ENCODE measurements around the gene HRAS. TPM values are rescaled to one million over a fixed set of nuclear protein-coding genes. Genes with fewer than 3 reads are reported as not detected.
A peak's percentile ranks its signal among the peaks of the same experiment; 100 is the strongest.

The HRAS gene
- total RNA-seq, 3 donors from 2014 or later, result 41.4 to 50.6 (median 50.1) TPM

GRCh38 chr11:539971-540481 lies 4.7 kb upstream of the HRAS start:
- ATAC-seq (no peak), DNase-seq (peak in 1 of 3 donors; percentile 48)
- intact Hi-C loops (cut with DNase I, micrococcal nuclease), result no loop called here

GRCh38 chr11:538431-539051 lies 3.2 kb upstream of the HRAS start:
- Histone ChIP-seq H3K36me3 (ENCODE audit: low read depth) (no peaks in the 10 kb centered on the region), H3K4me3 (no peak overlapping the region), H3K4me1 (ENCODE audit: low read depth) (peaks cover 20% of the 10 kb centered on the region), H3K9me3 (no peaks in the 10 kb centered on the region)
- TF ChIP-seq CTCF (IDR thresholded peaks at IDR 0.05), result no peak
- DNase-seq (peak in 1 of 3 donors; percentile 46), ATAC-seq (no peak)
- intact Hi-C loops (cut with DNase I, micrococcal nuclease), result no loop called here

More at GRCh38 chr11:539971-540481, 4.7 kb upstream of the HRAS start:
- Histone ChIP-seq H3K4me3 (no peak overlapping the region), H3K4me1 (ENCODE audit: low read depth) (peaks cover 14% of the 10 kb centered on the region), H3K36me3 (ENCODE audit: low read depth) (no peaks in the 10 kb centered on the region), H3K9me3 (no peaks in the 10 kb centered on the region)
- no peak for TF ChIP-seq CTCF (IDR thresholded peaks at IDR 0.05)

GRCh38 chr11:537622-538430 lies 2.5 kb upstream of the HRAS start:
- intact Hi-C loops (cut with DNase I, micrococcal nuclease), result no loop called here
- peaks cover 21% of the 10 kb centered on the region for H3K4me1 ChIP-seq (ENCODE audit: low read depth)
- H3K4me3 ChIP-seq, result no peak overlapping the region
- no peak for TF ChIP-seq CTCF (IDR thresholded peaks at IDR 0.05)
- DNase-seq, result peak in 2 of 3 donors; percentile 50 to 55
- ATAC-seq, result no peak
- no peaks in the 10 kb centered on the region for H3K9me3 ChIP-seq
- H3K36me3 ChIP-seq (ENCODE audit: low read depth), result no peaks in the 10 kb centered on the region

GRCh38 chr11:536841-537621 lies 1.7 kb upstream of the HRAS start, which contains the start of gene LRRC56:
Gene LRRC56, plus strand, starts transcription at chr11:537527. Its CDS starts 3,158 bp downstream, at chr11:540685.
- H3K4me1 ChIP-seq (ENCODE audit: low read depth), result peaks cover 21% of the 10 kb centered on the region
- no peak for TF ChIP-seq CTCF (IDR thresholded peaks at IDR 0.05)
- DNase-seq (peak; percentile 94 to 96 (median 95)), ATAC-seq (peak; percentile 73)
- intact Hi-C loops (cut with DNase I, micrococcal nuclease), result no loop called here
- no peaks in the 10 kb centered on the region for H3K9me3 ChIP-seq
- peak within 1 kb of the TSS; percentile 9 for H3K4me3 ChIP-seq
- no peaks in the 10 kb centered on the region for H3K36me3 ChIP-seq (ENCODE audit: low read depth)

GRCh38 chr11:535210-535518 lies 212 bp downstream of the HRAS start:
- ATAC-seq, result no peak

More at GRCh38 chr11:535210-535518, 212 bp downstream of the HRAS start:
- peak overlapping the region; percentile 65 for H3K4me3 ChIP-seq
- H3K4me1 ChIP-seq (ENCODE audit: low read depth), result peaks cover 21% of the 10 kb centered on the region
- H3K9me3 ChIP-seq, result no peaks in the 10 kb centered on the region
- no peak for TF ChIP-seq CTCF (IDR thresholded peaks at IDR 0.05)
- intact Hi-C loops (cut with DNase I, micrococcal nuclease), result no loop called here
- DNase-seq, result no peak
- no peaks in the 10 kb centered on the region for H3K36me3 ChIP-seq (ENCODE audit: low read depth)

All from mucosa of descending colon (tissue), 3 donors.